Kidney (tissue), 22 donors: Measurements from ENCODE around the gene TPST2. TPM values are rescaled to one million over a fixed set of nuclear protein-coding genes. Genes with fewer than 3 reads are reported as not detected.

Experiments
- DNase-seq, 5 donors: peaks; one replicate each; pipeline ENCODE4 v3.0.0-alpha.2; 2013 to 2020
- FAIRE-seq: peaks from 2 replicates; lab custom pipeline; 2012; peaks lifted over from hg19 to GRCh38; lab: Jason Lieb, UNC
- H3K27ac ChIP-seq, 2 donors: one replicate each; pipeline ENCODE4 v1.7.0; 2013; ENCODE audit warnings: low read depth in 2 of 2, low read length in 2 of 2, inconsistent platforms in 1 of 2
- H3K27me3 ChIP-seq: one replicate; pipeline ENCODE4 v1.7.1; 2013; ENCODE audit warnings: low read length, inconsistent platforms; ENCODE audit not compliant: control insufficient read depth, insufficient read depth
- H3K36me3 ChIP-seq, 3 donors: one replicate each; pipeline versions ENCODE4 v1.7.0 to v1.7.1; 2013; ENCODE audit warnings: low read length in 3 of 3, control low read depth in 1 of 3, inconsistent platforms in 1 of 3; ENCODE audit not compliant: insufficient read depth in 3 of 3, control insufficient read depth in 2 of 3
- H3K4me1 ChIP-seq, 3 donors: one replicate each; pipeline versions ENCODE4 v1.7.0 to v1.7.1; 2013; ENCODE audit warnings: low read length in 3 of 3, inconsistent platforms in 1 of 3, low read depth in 1 of 3; ENCODE audit not compliant: control insufficient read depth in 2 of 3, insufficient read depth in 2 of 3
- H3K4me3 ChIP-seq, 3 donors: one replicate each; pipeline versions ENCODE4 v1.7.0 to v1.8.1; 2013; ENCODE audit warnings: low read length in 3 of 3, control low read depth in 1 of 3, inconsistent platforms in 1 of 3
- H3K9ac ChIP-seq, 3 donors: one replicate each; pipeline versions ENCODE4 v1.7.0 to v1.7.1; 2013; ENCODE audit warnings: low read length in 3 of 3, control low read depth in 1 of 3, inconsistent platforms in 1 of 3
- H3K9me3 ChIP-seq, 3 donors: one replicate each; pipeline versions ENCODE4 v1.7.0 to v1.7.1; 2013; ENCODE audit warnings: low read length in 3 of 3, control low read depth in 1 of 3, inconsistent platforms in 1 of 3; ENCODE audit not compliant: control insufficient read depth in 2 of 3, insufficient read depth in 1 of 3
- CTCF ChIP-seq: IDR thresholded peaks from 3 replicates; pipeline ENCODE4 v1.5.1; 2012; ENCODE audit warnings: mild to moderate bottlenecking, moderate library complexity, borderline replicate concordance; ENCODE audit not compliant: insufficient read depth; ENCODE audit errors: extremely low read depth
- intact Hi-C: fragments of 100-400 bp; cut with DNase I; formaldehyde crosslinking; loops from one replicate; pipeline ENCODE4 v1.11.1; 2022
- long read RNA-seq, 10 donors: library from polyadenylated mRNA in 1 of 10; unstranded in 1 of 10; transcript quantifications; one replicate each; pipeline ENCODE4 v2.0.0 and lab custom pipeline, GENCODE V29; 2021 to 2026
- polyA plus RNA-seq: library from polyadenylated mRNA; stranded (reverse); fragments of 350-450 nt; fragmentation: Illumina TruSeq; extraction: RNeasy Lipid Tissue Mini Kit (QIAGEN cat#74804); gene quantifications from one replicate; pipeline ENCODE4 v1.2.3, GENCODE V29; 2014; ENCODE audit warnings: low read depth, low replicate concordance; ENCODE audit not compliant: insufficient read depth
- total RNA-seq: library from RNA; stranded (reverse); fragmentation: NEBNext Ultra II Directional; extraction: Animal tissue kit (Norgen Biotek cat#: 25700); gene quantifications from one replicate; pipeline ENCODE4 v1.2.1, GENCODE V29; 2021
- donor health status: control.
- donor health status: control.
- donor health status: control.
- donor health status: control.
- donor health status: control.
- donor health status: DM: yes; HTN: yes; CAD: no.
- donor health status: Normal renal cell carcinoma (clear cell type).

TPST2 gene
- total RNA-seq (40.3 TPM), polyA plus RNA-seq (48.7 TPM)
- long read RNA-seq, donor 1, full-length matches to known transcripts = 6 of 6 reads
- long read RNA-seq, donor 1, partial matches to known transcripts = 0 of 6 reads
- long read RNA-seq, donor 1, other reads (novel, unspliced or antisense) = 0 of 6 reads
- long read RNA-seq, donor 2, full-length matches to known transcripts = 11 of 11 reads
- long read RNA-seq, donor 2, partial matches to known transcripts = 0 of 11 reads
- long read RNA-seq, donor 2, other reads (novel, unspliced or antisense) = 0 of 11 reads
- long read RNA-seq, donor 3, full-length matches to known transcripts = 13 of 13 reads
- long read RNA-seq, donor 3, partial matches to known transcripts = 0 of 13 reads
- long read RNA-seq, donor 3, other reads (novel, unspliced or antisense) = 0 of 13 reads
- long read RNA-seq, donor 4, full-length matches to known transcripts = 14 of 22 reads
- long read RNA-seq, donor 4, partial matches to known transcripts = 8 of 22 reads
- long read RNA-seq, donor 4, other reads (novel, unspliced or antisense) = 0 of 22 reads
- long read RNA-seq, donor 5 = 0 reads
- long read RNA-seq, donor 6, full-length matches to known transcripts = 2 of 2 reads
- long read RNA-seq, donor 6, partial matches to known transcripts = 0 of 2 reads
- long read RNA-seq, donor 6, other reads (novel, unspliced or antisense) = 0 of 2 reads
- long read RNA-seq, donor 7, full-length matches to known transcripts = 38 of 62 reads
- long read RNA-seq, donor 7, partial matches to known transcripts = 9 of 62 reads
- long read RNA-seq, donor 7, other reads (novel, unspliced or antisense) = 15 of 62 reads
- long read RNA-seq, donor 8, full-length matches to known transcripts = 8 of 17 reads
- long read RNA-seq, donor 8, partial matches to known transcripts = 9 of 17 reads
- long read RNA-seq, donor 8, other reads (novel, unspliced or antisense) = 0 of 17 reads
- long read RNA-seq, donor 9, full-length matches to known transcripts = 9 of 14 reads
- long read RNA-seq, donor 9, partial matches to known transcripts = 5 of 14 reads
- long read RNA-seq, donor 9, other reads (novel, unspliced or antisense) = 0 of 14 reads
- long read RNA-seq, donor 10, full-length matches to known transcripts = 5 of 17 reads
- long read RNA-seq, donor 10, partial matches to known transcripts = 12 of 17 reads
- long read RNA-seq, donor 10, other reads (novel, unspliced or antisense) = 0 of 17 reads

GRCh38 chr22:26589845-26590736 is at the start of gene TPST2:
Gene TPST2, minus strand, starts transcription at chr22:26590132. Its CDS starts 48,502 bp downstream, at chr22:26541630.
- DNase-seq (peak; percentile 82 to 92 (median 88)), FAIRE-seq (no peak)
- H3K27me3 ChIP-seq = no peaks in the 10 kb centered on the region
- TF ChIP-seq CTCF = no peak
- H3K27ac ChIP-seq = peak within 1 kb of the TSS; percentile 85 to 93
- H3K9ac ChIP-seq = peak within 1 kb of the TSS; percentile 24 to 95 (median 89)
- H3K36me3 ChIP-seq = no peaks in the 10 kb centered on the region
- H3K4me3 ChIP-seq = peak within 1 kb of the TSS; percentile 62 to 92 (median 80)
- intact Hi-C loops = no loop called here
- no peaks in the 10 kb centered on the region for H3K9me3 ChIP-seq
- H3K4me1 ChIP-seq = peaks cover 0 to 6% (median 5%) of the 10 kb centered on the region in 3 donors

GRCh38 chr22:26636296-26636695 is 46.4 kb upstream of the TPST2 start:
- Histone ChIP-seq H3K9ac (no peak overlapping the region), H3K4me1 (no peaks in the 10 kb centered on the region), H3K36me3 (no peaks in the 10 kb centered on the region), H3K4me3 (no peak overlapping the region), H3K9me3 (no peaks in the 10 kb centered on the region), H3K27ac (no peak overlapping the region), H3K27me3 (no peaks in the 10 kb centered on the region)
- no peak for TF ChIP-seq CTCF
- FAIRE-seq (no peak), DNase-seq (no peak)
- intact Hi-C loops = no loop called here

- Histone ChIP-seq H3K36me3 (no peaks in the 10 kb centered on the region), H3K4me3 (no peak overlapping the region), H3K27me3 (no peaks in the 10 kb centered on the region), H3K4me1 (no peaks in the 10 kb centered on the region), H3K9me3 (no peaks in the 10 kb centered on the region), H3K27ac (no peak overlapping the region), H3K9ac (no peak overlapping the region)
- TF ChIP-seq CTCF = no peak
- intact Hi-C loops = no loop called here
- DNase-seq = no peak
- FAIRE-seq = no peak
Measured at GRCh38 chr22:26635117-26635516, 45.2 kb upstream of the TPST2 start.
